Thymus (tissue), 11 donors: ENCODE measurements around the gene LRRC30. TPM values are rescaled to one million over a fixed set of nuclear protein-coding genes. Genes with fewer than 3 reads are reported as not detected.
A peak's percentile ranks its signal among the peaks of the same experiment; 100 is the strongest.

Experiments
- DNase-seq, 9 donors: peaks; one replicate each; pipeline ENCODE4 v3.0.0-alpha.2; 2013; ENCODE audit warnings: low spot score in 9 of 9, low read depth in 6 of 9, missing footprints in 1 of 9
- H3K27ac ChIP-seq, 2 donors: one replicate each; pipeline ENCODE4 v1.5.1; 2013; ENCODE audit warnings: control low read depth in 1 of 2, low read depth in 1 of 2, low read length in 1 of 2, mild to moderate bottlenecking in 1 of 2, moderate library complexity in 1 of 2
- H3K27me3 ChIP-seq, 2 donors: one replicate each; pipeline ENCODE4 v1.5.1; 2013; ENCODE audit warnings: low read length in 1 of 2; ENCODE audit not compliant: control insufficient read depth in 2 of 2, insufficient read depth in 1 of 2
- H3K36me3 ChIP-seq, 2 donors: one replicate each; pipeline ENCODE4 v1.5.1; 2013; ENCODE audit warnings: low read length in 1 of 2, mild to moderate bottlenecking in 1 of 2, moderate library complexity in 1 of 2; ENCODE audit not compliant: control insufficient read depth in 2 of 2, insufficient read depth in 2 of 2
- H3K4me1 ChIP-seq, 2 donors: one replicate each; pipeline ENCODE4 v1.5.1; 2013; ENCODE audit warnings: low read length in 2 of 2; ENCODE audit not compliant: control insufficient read depth in 2 of 2, insufficient read depth in 2 of 2
- H3K4me3 ChIP-seq, 2 donors: one replicate each; pipeline ENCODE4 v1.5.1; 2013; ENCODE audit warnings: low read length in 2 of 2, control low read depth in 1 of 2, mild to moderate bottlenecking in 1 of 2
- H3K9me3 ChIP-seq, 2 donors: one replicate each; pipeline ENCODE4 v1.5.1; 2013; ENCODE audit warnings: low read length in 1 of 2, mild to moderate bottlenecking in 1 of 2; ENCODE audit not compliant: control insufficient read depth in 2 of 2, insufficient read depth in 1 of 2
- WGBS: extraction: QIAGEN DNeasy Blood & Tissue Kit; methylation state at CpG from one replicate; pipeline ENCODE4 v1.1.7; 2013; 5-methylcytosine and 5-hydroxymethylcytosine counted together
- polyA plus RNA-seq: library from polyadenylated mRNA; stranded (reverse); fragments of 200-250 nt; gene quantifications from one replicate; pipeline ENCODE4 v1.2.3, GENCODE V29; 2013
- total RNA-seq: library from RNA; stranded (reverse); fragments of 120-200 nt; gene quantifications from one replicate; pipeline ENCODE4 v1.2.4, GENCODE V29; 2013
- donor health status: healthy.

LRRC30 gene
- total and polyA plus RNA-seq, 2 donors = 0.05 to 0.14 TPM

- Histone ChIP-seq H3K4me3 (no peak overlapping the region), H3K27ac (no peak overlapping the region), H3K4me1 (no peaks in the 10 kb centered on the region), H3K9me3 (no peaks in the 10 kb centered on the region), H3K27me3 (no peaks in the 10 kb centered on the region), H3K36me3 (no peaks in the 10 kb centered on the region)
- DNase-seq = no peak
- WGBS = 74% methylated on average over 10 of the region's 10 CpGs
These were observed 25.9 kb downstream of the LRRC30 start for GRCh38 chr18:7256618-7257425.

GRCh38 chr18:7257426-7257740 lies 26.5 kb downstream of the LRRC30 start:
- H3K4me1 ChIP-seq = no peaks in the 10 kb centered on the region
- H3K27ac ChIP-seq = no peak overlapping the region
- no peaks in the 10 kb centered on the region for H3K9me3 ChIP-seq
- no peaks in the 10 kb centered on the region for H3K27me3 ChIP-seq
- H3K36me3 ChIP-seq = no peaks in the 10 kb centered on the region
- DNase-seq = no peak
- H3K4me3 ChIP-seq = no peak overlapping the region
- 86% methylated on average over 3 of the region's 3 CpGs for WGBS

GRCh38 chr18:7259475-7259874 lies 28.6 kb downstream of the LRRC30 start:
- Histone ChIP-seq H3K27me3 (no peaks in the 10 kb centered on the region), H3K4me1 (no peaks in the 10 kb centered on the region), H3K4me3 (no peak overlapping the region), H3K9me3 (no peaks in the 10 kb centered on the region), H3K36me3 (no peaks in the 10 kb centered on the region), H3K27ac (no peak overlapping the region)
- DNase-seq = no peak
- WGBS = 91% methylated on average over 6 of the region's 6 CpGs

GRCh38 chr18:7261199-7261598 lies 30.3 kb downstream of the LRRC30 start:
- Histone ChIP-seq H3K4me3 (no peak overlapping the region), H3K27ac (no peak overlapping the region), H3K9me3 (no peaks in the 10 kb centered on the region), H3K4me1 (no peaks in the 10 kb centered on the region), H3K27me3 (no peaks in the 10 kb centered on the region), H3K36me3 (no peaks in the 10 kb centered on the region)
- 97% methylated on average over 3 of the region's 3 CpGs for WGBS
- DNase-seq = no peak

- DNase-seq = no peak
- Histone ChIP-seq H3K36me3 (no peaks in the 10 kb centered on the region), H3K4me1 (peaks cover 0 to 5% of the 10 kb centered on the region in 2 donors), H3K4me3 (no peak overlapping the region), H3K27me3 (no peaks in the 10 kb centered on the region), H3K27ac (no peak overlapping the region), H3K9me3 (no peaks in the 10 kb centered on the region)
- 96% methylated on average over 3 of the region's 3 CpGs for WGBS
These were observed 37.1 kb downstream of the LRRC30 start for GRCh38 chr18:7267973-7268372.

- Histone ChIP-seq H3K9me3 (no peaks in the 10 kb centered on the region), H3K4me3 (no peak overlapping the region), H3K36me3 (no peaks in the 10 kb centered on the region), H3K27ac (no peak overlapping the region), H3K4me1 (peaks cover 0 to 5% of the 10 kb centered on the region in 2 donors), H3K27me3 (no peaks in the 10 kb centered on the region)
- no peak for DNase-seq
- 92% methylated on average over 6 of the region's 6 CpGs for WGBS
These were observed 39.1 kb downstream of the LRRC30 start for GRCh38 chr18:7269942-7270341.

- peak; percentile 9 to 67 (median 37) for DNase-seq
These were observed 41.6 kb downstream of the LRRC30 start for GRCh38 chr18:7272311-7273049.

GRCh38 chr18:7273301-7273921 lies 42.5 kb downstream of the LRRC30 start:
- 66% methylated on average over 12 of the region's 12 CpGs for WGBS
- H3K27me3 ChIP-seq = no peaks in the 10 kb centered on the region

More at GRCh38 chr18:7272311-7273049, 41.6 kb downstream of the LRRC30 start:
- H3K4me1 ChIP-seq = peaks cover 0 to 5% of the 10 kb centered on the region in 2 donors
- no peak overlapping the region for H3K4me3 ChIP-seq
- 22% methylated on average over 24 of the region's 24 CpGs for WGBS
- no peak overlapping the region for H3K27ac ChIP-seq
- H3K27me3 ChIP-seq = no peaks in the 10 kb centered on the region
- H3K36me3 ChIP-seq = no peaks in the 10 kb centered on the region
- no peaks in the 10 kb centered on the region for H3K9me3 ChIP-seq

GRCh38 chr18:7281579-7281978 lies 50.7 kb downstream of the LRRC30 start:
- no peak overlapping the region for H3K27ac ChIP-seq
- no peaks in the 10 kb centered on the region for H3K4me1 ChIP-seq
- H3K27me3 ChIP-seq = no peaks in the 10 kb centered on the region
- no peak overlapping the region for H3K4me3 ChIP-seq
- DNase-seq = no peak
- H3K9me3 ChIP-seq = no peaks in the 10 kb centered on the region
- 98% methylated on average over 2 of the region's 2 CpGs for WGBS
- no peaks in the 10 kb centered on the region for H3K36me3 ChIP-seq

More at GRCh38 chr18:7273301-7273921, 42.5 kb downstream of the LRRC30 start:
- peaks cover 0 to 5% of the 10 kb centered on the region in 2 donors for H3K4me1 ChIP-seq
- H3K36me3 ChIP-seq = no peaks in the 10 kb centered on the region
- DNase-seq = no peak
- no peak overlapping the region for H3K4me3 ChIP-seq
- H3K9me3 ChIP-seq = no peaks in the 10 kb centered on the region
- no peak overlapping the region for H3K27ac ChIP-seq
